KMS-11 (cell line): ENCODE measurements around the gene DNAL1.

Experiments
- H2AFZ ChIP-seq: fragments of 200-600 bp; sonication (generic); 2 replicates; pipeline ENCODE4 v1.6.1; 2016; ENCODE audit warnings: antibody characterized with exemption, mixed run types, low read depth
- H3K27ac ChIP-seq: fragments of 200-600 bp; sonication (generic); 2 replicates; pipeline ENCODE4 v1.6.1; 2016; ENCODE audit warnings: mild to moderate bottlenecking, mixed run types
- H3K27me3 ChIP-seq: fragments of 200-600 bp; sonication (generic); 2 replicates; pipeline ENCODE4 v1.6.1; 2017; ENCODE audit warnings: mild to moderate bottlenecking, low read depth, mixed run types, moderate library complexity; ENCODE audit not compliant: insufficient read depth
- H3K36me3 ChIP-seq: fragments of 200-600 bp; sonication (generic); 2 replicates; pipeline ENCODE4 v1.6.1; 2017; ENCODE audit warnings: mild to moderate bottlenecking, mixed run types; ENCODE audit not compliant: insufficient read depth
- H3K4me1 ChIP-seq: fragments of 200-600 bp; sonication (generic); 2 replicates; pipeline ENCODE4 v1.6.1; 2016; ENCODE audit warnings: mild to moderate bottlenecking, low read depth, mixed run types; ENCODE audit not compliant: poor library complexity, severe bottlenecking
- H3K4me2 ChIP-seq: fragments of 200-600 bp; sonication (generic); 2 replicates; pipeline ENCODE4 v1.7.0; 2016; ENCODE audit warnings: mild to moderate bottlenecking, mixed run types
- H3K4me3 ChIP-seq: fragments of 200-600 bp; sonication (generic); IDR thresholded peaks from 2 replicates; pipeline ENCODE4 v1.6.1; 2017; ENCODE audit warnings: low read depth, low read length, mixed read lengths; ENCODE audit not compliant: insufficient read depth
- H3K79me2 ChIP-seq: fragments of 200-600 bp; sonication (generic); 2 replicates; pipeline ENCODE4 v1.6.1; 2016; ENCODE audit warnings: low read depth, mixed run types; ENCODE audit not compliant: insufficient read depth
- H3K9ac ChIP-seq: fragments of 200-600 bp; sonication (generic); 2 replicates; pipeline ENCODE4 v1.6.1; 2016; ENCODE audit warnings: mild to moderate bottlenecking, mixed run types
- H4K20me1 ChIP-seq: fragments of 200-600 bp; sonication (generic); 2 replicates; pipeline ENCODE4 v1.6.1; 2016; ENCODE audit warnings: mild to moderate bottlenecking, mixed run types; ENCODE audit not compliant: insufficient read depth
- CTCF ChIP-seq: fragments of 200-600 bp; sonication (generic); conservative IDR thresholded peaks from 2 replicates; pipeline ENCODE4 v1.6.1; 2017; ENCODE audit warnings: low read depth, mild to moderate bottlenecking, antibody characterized with exemption, low read length, moderate library complexity, mixed read lengths

DNAL1 gene

GRCh38 chr14:73680821-73681220 lies 36.0 kb downstream of the DNAL1 start:
- Histone ChIP-seq H3K27ac (no peak overlapping the region), H3K4me1 (no peaks in the 10 kb centered on the region), H4K20me1 (no peaks in the 10 kb centered on the region), H3K36me3 (no peaks in the 10 kb centered on the region), H3K27me3 (no peaks in the 10 kb centered on the region), H2AFZ (no peak overlapping the region), H3K9ac (no peak overlapping the region), H3K4me3 (no peak overlapping the region), H3K79me2 (no peaks in the 10 kb centered on the region), H3K4me2 (no peak overlapping the region)
- TF ChIP-seq CTCF, result no peak

GRCh38 chr14:73684627-73685026 lies 39.8 kb downstream of the DNAL1 start:
- Histone ChIP-seq H2AFZ (no peak overlapping the region), H3K27me3 (no peaks in the 10 kb centered on the region), H3K27ac (no peak overlapping the region), H3K9ac (no peak overlapping the region), H3K79me2 (no peaks in the 10 kb centered on the region), H3K4me1 (no peaks in the 10 kb centered on the region), H3K4me3 (no peak overlapping the region), H3K4me2 (no peak overlapping the region), H4K20me1 (no peaks in the 10 kb centered on the region), H3K36me3 (no peaks in the 10 kb centered on the region)
- no peak for TF ChIP-seq CTCF

GRCh38 chr14:73685328-73685727 lies 40.5 kb downstream of the DNAL1 start:
- Histone ChIP-seq H3K36me3 (no peaks in the 10 kb centered on the region), H2AFZ (no peak overlapping the region), H4K20me1 (no peaks in the 10 kb centered on the region), H3K27me3 (no peaks in the 10 kb centered on the region), H3K4me1 (no peaks in the 10 kb centered on the region), H3K4me2 (no peak overlapping the region), H3K27ac (no peak overlapping the region), H3K79me2 (no peaks in the 10 kb centered on the region), H3K4me3 (no peak overlapping the region), H3K9ac (no peak overlapping the region)
- no peak for TF ChIP-seq CTCF

- H2AFZ ChIP-seq, result no peak overlapping the region
- H4K20me1 ChIP-seq, result no peaks in the 10 kb centered on the region
- no peak for TF ChIP-seq CTCF
- H3K36me3 ChIP-seq, result no peaks in the 10 kb centered on the region
- no peaks in the 10 kb centered on the region for H3K79me2 ChIP-seq
- no peak overlapping the region for H3K4me2 ChIP-seq
- no peak overlapping the region for H3K4me3 ChIP-seq
- H3K27ac ChIP-seq, result no peak overlapping the region
- no peaks in the 10 kb centered on the region for H3K27me3 ChIP-seq
- no peaks in the 10 kb centered on the region for H3K4me1 ChIP-seq
- H3K9ac ChIP-seq, result no peak overlapping the region
These were observed 42.1 kb downstream of the DNAL1 start for GRCh38 chr14:73686901-73687300.

GRCh38 chr14:73694083-73694482 lies 49.3 kb downstream of the DNAL1 start:
- H3K36me3 ChIP-seq, result no peaks in the 10 kb centered on the region
- no peak overlapping the region for H3K27ac ChIP-seq
- TF ChIP-seq CTCF, result no peak
- H2AFZ ChIP-seq, result no peak overlapping the region
- H3K4me1 ChIP-seq, result peaks cover 11% of the 10 kb centered on the region
- no peaks in the 10 kb centered on the region for H3K79me2 ChIP-seq
- no peaks in the 10 kb centered on the region for H3K27me3 ChIP-seq
- no peak overlapping the region for H3K9ac ChIP-seq
- no peak overlapping the region for H3K4me2 ChIP-seq
- H4K20me1 ChIP-seq, result no peaks in the 10 kb centered on the region
- H3K4me3 ChIP-seq, result no peak overlapping the region
